ENCODE data around the gene ZFP3.
"Not testable (repeated sequence)": the region's sequence is repeated elsewhere in the genome, so short reads cannot be mapped to it uniquely, and the experiment has no call there.

The ZFP3 gene

GRCh38 chr17:5115673-5116651, 37.7 kb downstream of the ZFP3 start, which contains the start of gene USP6:
USP6 (plus strand) TSS chr17:5116032; CDS start chr17:5130368, 14,336 bp downstream.
- Histone ChIP-seq H3K4me3 (ENCODE audit: severe bottlenecking) (no peak within 1 kb of the TSS), H3K9me3 (ENCODE audit: severe bottlenecking) (no peaks in the 10 kb centered on the region), H3K4me1 (ENCODE audit: insufficient read depth, poor library complexity, severe bottlenecking) (no peaks in the 10 kb centered on the region), H3K36me3 (ENCODE audit: low read depth) (peaks cover 8% of the 10 kb centered on the region), H3K27ac (ENCODE audit: poor library complexity, severe bottlenecking) (no peak within 1 kb of the TSS), H3K27me3 (ENCODE audit: insufficient read depth, poor library complexity, severe bottlenecking) (peaks cover 23% of the 10 kb centered on the region)
- no peak for ATAC-seq (ENCODE audit: low read depth)
- peak; percentile 56 for DNase-seq (ENCODE audit: low spot score)
- no peak for TF ChIP-seq CTCF (IDR thresholded peaks at IDR 0.05; ENCODE audit: poor library complexity, severe bottlenecking)

- Histone ChIP-seq H3K27ac (ENCODE audit: poor library complexity, severe bottlenecking) (no peak overlapping the region), H3K4me3 (ENCODE audit: severe bottlenecking) (no peak overlapping the region), H3K9me3 (ENCODE audit: severe bottlenecking) (no peaks in the 10 kb centered on the region), H3K27me3 (ENCODE audit: insufficient read depth, poor library complexity, severe bottlenecking) (peaks cover 31% of the 10 kb centered on the region), H3K4me1 (ENCODE audit: insufficient read depth, poor library complexity, severe bottlenecking) (no peaks in the 10 kb centered on the region), H3K36me3 (ENCODE audit: low read depth) (peaks cover 6% of the 10 kb centered on the region)
- DNase-seq (ENCODE audit: low spot score): peak; percentile 25
- ATAC-seq (ENCODE audit: low read depth): no peak
- no peak for TF ChIP-seq CTCF (IDR thresholded peaks at IDR 0.05; ENCODE audit: poor library complexity, severe bottlenecking)
These were observed 40.0 kb downstream of the ZFP3 start for GRCh38 chr17:5118219-5118618.

DNA sequence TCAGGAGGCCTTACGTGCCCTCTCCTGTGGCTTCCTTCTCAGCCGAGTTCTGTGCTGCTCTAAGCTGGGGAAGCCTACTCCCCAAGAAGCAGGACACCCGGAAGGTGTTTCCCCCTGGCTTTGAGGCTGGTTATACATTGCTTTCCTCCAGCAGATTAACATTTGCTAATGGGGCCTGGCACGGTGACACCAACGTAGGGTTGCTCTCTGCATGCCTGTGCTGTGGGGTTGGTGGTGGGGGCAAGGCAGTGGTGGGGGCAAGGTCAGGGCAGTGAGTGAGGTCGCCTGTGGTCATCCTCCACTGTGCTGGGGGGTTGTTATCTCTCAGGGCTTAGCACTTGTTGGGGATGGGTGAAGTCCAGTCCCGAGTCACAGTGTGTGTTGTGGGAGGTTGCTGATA, 41.8 kb downstream of the ZFP3 start:
- DNase-seq (ENCODE audit: low spot score): peak; percentile 14
- no peak for ATAC-seq (ENCODE audit: low read depth)
- no peak for TF ChIP-seq CTCF (IDR thresholded peaks at IDR 0.05; ENCODE audit: poor library complexity, severe bottlenecking)
- H3K9me3 ChIP-seq (ENCODE audit: severe bottlenecking): no peaks in the 10 kb centered on the region
- no peak overlapping the region for H3K4me3 ChIP-seq (ENCODE audit: severe bottlenecking)
- peaks cover 31% of the 10 kb centered on the region for H3K27me3 ChIP-seq (ENCODE audit: insufficient read depth, poor library complexity, severe bottlenecking)
- no peaks in the 10 kb centered on the region for H3K4me1 ChIP-seq (ENCODE audit: insufficient read depth, poor library complexity, severe bottlenecking)
- no peak overlapping the region for H3K27ac ChIP-seq (ENCODE audit: poor library complexity, severe bottlenecking)
- no peaks in the 10 kb centered on the region for H3K36me3 ChIP-seq (ENCODE audit: low read depth)

GRCh38 chr17:5120436-5121185, 42.3 kb downstream of the ZFP3 start:
- not testable (repeated sequence) for H3K36me3 ChIP-seq (ENCODE audit: low read depth); ATAC-seq (ENCODE audit: low read depth); H3K4me1 ChIP-seq (ENCODE audit: insufficient read depth, poor library complexity, severe bottlenecking); H3K9me3 ChIP-seq (ENCODE audit: severe bottlenecking); H3K4me3 ChIP-seq (ENCODE audit: severe bottlenecking); H3K27ac ChIP-seq (ENCODE audit: poor library complexity, severe bottlenecking)
- peak; percentile 15 for DNase-seq (ENCODE audit: low spot score)
- peaks cover 26% of the 10 kb centered on the region for H3K27me3 ChIP-seq (ENCODE audit: insufficient read depth, poor library complexity, severe bottlenecking)

DNA sequence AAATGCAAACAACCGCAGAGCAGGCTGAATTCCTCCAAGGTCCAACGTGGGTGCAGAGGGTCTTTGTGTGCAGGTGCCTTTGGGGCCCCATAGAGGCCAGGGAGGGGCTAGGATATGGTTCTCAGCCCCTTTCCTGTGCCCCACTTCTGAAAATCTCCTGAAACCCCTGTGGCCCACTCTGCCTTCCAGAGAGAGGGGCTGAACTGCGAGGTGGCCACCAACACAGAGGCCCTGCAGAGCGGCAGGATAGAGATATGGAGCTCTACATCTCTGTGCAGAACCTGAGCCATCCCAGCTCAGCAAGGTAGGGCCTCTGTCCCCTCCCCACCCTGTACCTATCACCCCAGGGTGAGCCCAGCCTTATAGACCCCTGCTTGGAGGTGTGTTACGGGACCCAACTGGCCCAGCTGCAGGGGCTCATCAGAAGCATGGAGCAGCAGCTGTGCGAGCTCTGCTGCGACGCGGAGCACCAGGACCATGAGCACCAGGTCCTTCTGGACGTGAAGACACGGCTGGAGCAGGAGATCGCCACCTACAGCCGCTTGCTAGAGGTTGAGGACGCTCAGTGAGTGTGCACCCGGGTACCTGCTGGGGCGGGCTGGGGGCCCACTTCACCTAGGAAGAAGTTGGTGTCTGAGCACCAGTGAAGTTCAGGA, 43.0 kb downstream of the ZFP3 start:
- DNase-seq (ENCODE audit: low spot score) (peak; percentile 45), ATAC-seq (ENCODE audit: low read depth) (no peak)
- no peaks in the 10 kb centered on the region for H3K4me1 ChIP-seq (ENCODE audit: insufficient read depth, poor library complexity, severe bottlenecking)
- H3K36me3 ChIP-seq (ENCODE audit: low read depth): no peaks in the 10 kb centered on the region
- peaks cover 19% of the 10 kb centered on the region for H3K27me3 ChIP-seq (ENCODE audit: insufficient read depth, poor library complexity, severe bottlenecking)
- no peak overlapping the region for H3K4me3 ChIP-seq (ENCODE audit: severe bottlenecking)
- no peaks in the 10 kb centered on the region for H3K9me3 ChIP-seq (ENCODE audit: severe bottlenecking)
- H3K27ac ChIP-seq (ENCODE audit: poor library complexity, severe bottlenecking): no peak overlapping the region
- TF ChIP-seq CTCF (IDR thresholded peaks at IDR 0.05; ENCODE audit: poor library complexity, severe bottlenecking): no peak

GRCh38 chr17:5122056-5122455, 43.8 kb downstream of the ZFP3 start:
- not testable (repeated sequence) for H3K27ac ChIP-seq (ENCODE audit: poor library complexity, severe bottlenecking); H3K4me1 ChIP-seq (ENCODE audit: insufficient read depth, poor library complexity, severe bottlenecking); H3K4me3 ChIP-seq (ENCODE audit: severe bottlenecking); H3K36me3 ChIP-seq (ENCODE audit: low read depth); H3K9me3 ChIP-seq (ENCODE audit: severe bottlenecking); ATAC-seq (ENCODE audit: low read depth)
- peak; percentile 23 for DNase-seq (ENCODE audit: low spot score)
- H3K27me3 ChIP-seq (ENCODE audit: insufficient read depth, poor library complexity, severe bottlenecking): peaks cover 11% of the 10 kb centered on the region

Measured in RWPE2 (cell line).